ENCODE data around the gene SAT1.

Gene SAT1

GRCh38 chrX:23811656-23812055 lies 28.7 kb downstream of the SAT1 start:
- DNase-seq = no peak

DNA sequence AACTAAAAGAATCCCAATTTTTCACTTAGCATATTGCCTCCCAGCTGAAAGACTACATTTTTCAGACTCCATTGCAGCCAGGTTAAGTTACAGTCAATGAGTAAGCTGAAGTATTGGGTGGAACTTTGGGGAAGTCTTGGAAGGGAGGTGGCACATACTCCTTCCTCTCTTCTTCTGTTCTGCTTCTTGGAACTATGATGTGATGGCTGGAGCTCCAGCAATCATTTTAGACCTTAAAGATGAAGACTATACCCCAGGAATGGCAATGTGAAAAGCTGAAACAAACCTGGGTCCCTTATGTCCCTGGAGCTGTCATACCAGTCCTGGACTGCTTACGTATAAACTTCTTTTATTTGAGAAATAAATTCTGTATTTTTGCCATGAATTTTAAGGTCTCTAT lies 30.8 kb downstream of the SAT1 start:
- no peak for DNase-seq

DNA sequence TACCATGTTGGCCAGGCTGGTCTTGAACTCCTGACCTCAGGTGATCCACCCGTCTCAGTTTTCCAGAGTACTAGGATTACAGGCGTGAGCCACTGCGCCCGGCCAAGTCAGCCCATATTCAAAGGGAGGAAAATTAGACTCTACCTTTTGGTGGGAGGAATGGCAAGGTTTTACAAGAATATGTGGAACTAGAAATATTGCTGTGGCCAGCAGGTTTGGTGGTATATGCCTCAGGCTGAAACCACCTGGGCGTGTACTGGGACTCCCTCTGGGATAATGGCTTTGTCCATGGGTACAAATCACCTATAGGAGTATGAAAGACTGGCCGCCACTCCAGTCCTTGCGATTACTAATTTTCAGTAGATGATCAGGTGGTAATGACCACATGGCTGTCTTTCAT lies 32.4 kb downstream of the SAT1 start:
- no peak for DNase-seq

DNA sequence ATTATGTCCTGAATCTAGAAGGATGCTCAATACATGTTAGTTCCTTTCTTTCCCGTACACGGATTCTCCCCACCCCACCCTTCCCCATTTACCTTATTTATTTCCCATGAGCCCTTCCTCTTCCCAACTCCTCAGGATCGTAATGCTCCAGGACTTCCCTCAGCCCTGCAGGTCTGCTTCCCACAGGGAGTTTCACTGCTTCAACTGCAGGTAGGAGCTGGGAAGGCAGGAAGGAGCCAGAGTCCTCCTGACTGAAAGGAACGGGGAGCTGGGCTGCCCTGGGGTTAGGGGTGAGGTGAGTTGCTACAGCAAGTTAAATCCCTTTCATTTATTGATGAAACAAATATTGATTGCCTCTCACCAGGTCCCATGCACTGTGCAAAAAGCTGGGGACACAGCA lies 33.2 kb downstream of the SAT1 start:
- DNase-seq = no peak

- DNase-seq = no peak
Observed at GRCh38 chrX:23817979-23818336, 35.0 kb downstream of the SAT1 start.

DNA sequence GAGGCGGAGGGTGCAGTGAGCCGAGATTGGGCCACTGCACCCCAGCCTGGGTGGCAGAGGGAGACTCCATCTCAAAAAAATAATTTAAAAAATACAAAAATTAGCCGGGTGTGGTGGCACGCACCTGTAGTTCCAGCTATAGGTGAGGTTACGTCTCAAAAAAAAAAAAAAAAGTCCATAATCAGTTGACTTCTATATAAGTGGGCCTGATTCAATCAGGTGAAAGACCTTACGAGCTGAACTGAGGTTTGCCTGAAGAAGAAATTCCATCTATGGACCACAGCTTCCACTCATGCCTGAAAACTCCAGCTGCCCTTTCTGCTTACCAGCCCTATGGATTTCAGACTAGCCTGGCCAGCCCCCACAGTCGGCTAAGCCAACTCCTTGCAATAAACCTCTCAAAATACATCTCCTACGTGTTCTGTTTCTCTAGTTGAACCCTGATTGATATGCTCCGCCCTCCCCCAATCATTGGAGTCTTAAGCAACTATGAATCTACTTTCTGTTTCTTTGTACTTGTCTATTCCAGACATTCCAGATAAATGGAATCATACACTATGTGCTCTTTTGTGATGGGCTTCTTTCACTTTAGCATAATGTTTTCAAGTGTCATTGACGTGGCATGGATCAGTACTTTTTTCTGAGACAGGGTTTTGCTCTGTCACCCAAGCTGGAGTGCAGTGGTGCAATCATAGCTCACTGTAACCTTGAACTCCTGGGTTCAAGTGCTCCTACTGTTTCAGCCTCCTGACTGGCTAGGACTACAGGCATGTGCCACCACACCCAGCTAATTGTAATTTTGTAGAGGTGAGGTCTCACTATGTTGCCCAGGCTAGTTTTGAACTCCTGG lies 36.6 kb downstream of the SAT1 start:
- DNase-seq = no peak

- no peak for DNase-seq
Observed at GRCh38 chrX:23820235-23820782, 37.3 kb downstream of the SAT1 start.

- DNase-seq = no peak
Observed at GRCh38 chrX:23821847-23822246, 38.9 kb downstream of the SAT1 start.

- DNase-seq = no peak
Observed at GRCh38 chrX:23822397-23822796, 39.4 kb downstream of the SAT1 start.

GRCh38 chrX:23822841-23823240 lies 39.9 kb downstream of the SAT1 start:
- no peak for DNase-seq

DNA sequence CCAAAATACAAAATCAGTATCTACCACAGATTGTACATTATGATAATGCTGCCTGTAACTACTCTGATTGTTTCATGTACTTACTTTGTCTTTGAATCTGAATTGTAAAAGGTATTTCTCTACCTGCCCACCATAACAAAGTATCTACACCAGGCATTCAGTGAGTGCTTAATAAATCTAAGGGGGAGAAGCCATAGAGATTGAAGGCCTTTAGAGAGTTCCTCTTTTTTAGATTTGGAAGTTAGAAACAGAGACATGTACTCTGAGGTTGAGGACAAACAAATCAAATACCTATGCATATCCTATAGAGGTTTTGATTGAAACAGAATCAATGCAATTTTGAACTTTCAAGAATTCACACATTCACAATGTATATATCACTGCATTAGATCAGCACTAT lies 42.7 kb downstream of the SAT1 start:
- DNase-seq = no peak

GRCh38 chrX:23826216-23826615 lies 43.2 kb downstream of the SAT1 start:
- DNase-seq = no peak

DNA sequence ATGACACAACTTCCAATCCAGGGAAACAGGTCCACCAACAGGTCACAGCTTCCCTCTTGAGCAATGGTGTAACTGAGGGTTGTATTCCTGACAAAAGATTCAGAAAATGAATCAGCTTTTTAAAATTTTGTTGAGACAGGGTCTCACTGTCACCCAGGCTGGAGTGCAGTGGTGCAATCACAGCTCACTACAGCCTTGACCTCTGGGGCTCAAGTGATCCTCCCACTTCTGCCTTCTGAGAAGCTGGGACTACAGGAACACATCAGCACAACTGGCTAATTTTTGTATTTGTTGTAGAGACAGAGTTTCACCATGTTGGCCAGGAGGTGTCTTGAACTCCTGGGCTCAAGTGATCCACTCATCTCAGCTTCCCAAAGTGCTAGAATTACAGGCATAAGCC lies 43.7 kb downstream of the SAT1 start:
- no peak for DNase-seq

DNA sequence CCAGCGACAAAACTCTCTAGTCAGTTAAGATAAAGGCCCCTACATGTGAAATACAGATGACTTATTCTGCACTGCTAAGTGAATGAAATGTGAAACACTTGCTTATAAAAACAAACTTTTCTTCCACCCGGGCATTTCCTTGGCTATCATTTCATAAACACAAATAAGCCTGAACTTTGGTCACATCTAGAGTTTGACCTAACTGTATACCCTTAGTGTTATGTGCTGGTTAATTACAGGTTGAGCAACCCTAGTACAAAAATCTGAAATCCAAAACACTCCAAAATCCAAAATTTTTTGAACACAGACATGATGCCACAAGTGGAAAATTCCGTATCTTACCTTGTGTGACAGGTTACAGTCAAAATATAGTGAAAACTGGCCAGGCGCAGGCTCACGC lies 45.9 kb downstream of the SAT1 start:
- no peak for DNase-seq

DNA sequence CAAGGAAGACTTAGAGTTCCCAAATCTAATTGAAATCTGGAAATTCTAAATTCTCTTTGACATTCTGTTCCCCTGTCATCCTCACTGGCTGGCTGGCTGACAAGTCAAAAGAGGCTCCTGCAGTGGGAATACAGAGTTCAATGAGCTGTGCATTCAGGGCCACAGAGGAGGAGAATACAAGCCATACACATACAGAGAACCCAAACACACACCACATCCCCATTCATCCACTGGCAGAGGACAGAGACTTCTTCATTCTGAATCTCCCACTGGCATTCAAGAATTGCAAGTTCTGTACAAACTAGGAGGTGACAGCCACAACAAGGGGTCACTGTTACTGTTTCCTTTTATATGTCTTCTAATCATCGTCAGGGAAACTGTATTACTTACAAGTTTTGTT lies 49.7 kb downstream of the SAT1 start:
- no peak for DNase-seq
